K562 (cell line): ENCODE data around the gene TBL1XR1.

Experiments
- PREB ChIP-seq: sonication (generic); formaldehyde crosslinking; IDR thresholded peaks from 2 replicates; pipeline ENCODE4 v1.8.1; 2023; ENCODE audit warnings: mild to moderate bottlenecking, missing genetic modification reagents
- TAF1 ChIP-seq: IDR thresholded peaks from 2 replicates; pipeline ENCODE4 v1.6.1; 2011; ENCODE audit warnings: mild to moderate bottlenecking, low read length, moderate library complexity; ENCODE audit not compliant: insufficient read depth, control insufficient read depth, severe bottlenecking; ENCODE audit errors: extremely low read depth

DNA sequence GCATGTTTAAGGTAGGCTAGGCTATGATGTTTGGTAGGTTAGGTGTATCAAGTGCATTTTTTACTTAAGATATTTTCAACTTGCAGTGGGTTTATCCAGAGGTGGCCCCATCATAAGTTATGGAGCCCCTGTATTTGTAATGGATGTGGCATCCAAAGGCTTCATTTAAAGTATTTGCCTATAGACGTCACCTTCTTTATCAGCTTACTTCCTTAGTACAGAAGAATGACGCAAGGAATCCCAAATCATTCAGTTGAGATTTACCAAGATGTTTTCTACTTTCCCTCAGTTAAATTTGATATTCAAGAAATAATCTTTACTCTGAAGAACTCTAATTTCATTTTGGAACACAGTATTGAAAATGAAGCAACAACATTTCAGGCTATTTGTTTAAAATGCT is 201.3 kb downstream of the TBL1XR1 start:
- TF ChIP-seq PREB (CRISPR knock-in tag) (no peak), TAF1 (no peak)
